Heart left ventricle (tissue), 16 donors: Measurements from ENCODE around the gene CDCA4. TPM values are rescaled to one million over a fixed set of nuclear protein-coding genes. Genes with fewer than 3 reads are reported as not detected.

Experiments
- ATAC-seq, 4 donors: fragments of 200-7000 bp; cut with Tn5 transposase; one replicate each; pipeline ENCODE4 v1.9.1; 2020 to 2022; ENCODE audit warnings: moderate library complexity in 4 of 4, mild to moderate bottlenecking in 3 of 4, moderate number of reproducible peaks in 1 of 4
- DNase-seq, 5 donors: peaks; one replicate each; pipeline ENCODE4 v3.0.0-alpha.2; 2020
- H3K27ac ChIP-seq, 12 donors: fragments of 200-600 bp; sonication (generic) in 4 of 12; one replicate each; pipeline versions ENCODE4 v1.5.0 to v1.8.0; 2016 to 2022; ENCODE audit warnings: mild to moderate bottlenecking in 2 of 12
- H3K27me3 ChIP-seq, 9 donors: fragments of 200-600 bp; sonication (generic) in 2 of 9; one replicate each; pipeline versions ENCODE4 v1.5.1 to v1.8.0; 2016 to 2022; ENCODE audit warnings: mild to moderate bottlenecking in 3 of 9
- H3K36me3 ChIP-seq, 9 donors: fragments of 200-600 bp; sonication (generic) in 2 of 9; one replicate each; pipeline versions ENCODE4 v1.5.0 to v1.8.0; 2018 to 2022; ENCODE audit warnings: mild to moderate bottlenecking in 2 of 9
- H3K4me1 ChIP-seq, 12 donors: fragments of 200-600 bp; sonication (generic) in 4 of 12; one replicate each; pipeline versions ENCODE4 v1.5.0 to v1.8.0; 2016 to 2022; ENCODE audit warnings: mild to moderate bottlenecking in 3 of 12
- H3K4me3 ChIP-seq, 12 donors: fragments of 200-600 bp; sonication (generic) in 4 of 12; one replicate each; pipeline versions ENCODE4 v1.5.0 to v1.8.0; 2017 to 2022; ENCODE audit warnings: mild to moderate bottlenecking in 9 of 12, moderate library complexity in 4 of 12
- H3K9me3 ChIP-seq, 12 donors: fragments of 200-600 bp; sonication (generic) in 4 of 12; one replicate each; pipeline versions ENCODE4 v1.5.0 to v1.8.0; 2016 to 2022; ENCODE audit warnings: mild to moderate bottlenecking in 1 of 12
- CTCF ChIP-seq, 12 donors: fragments of 200-600 bp; sonication (generic) in 4 of 12; IDR thresholded peaks; one replicate each; pipeline versions ENCODE4 v1.5.0 to v1.8.0; 2018 to 2022; ENCODE audit warnings: antibody characterized with exemption in 12 of 12, mild to moderate bottlenecking in 5 of 12
- POLR2A ChIP-seq, 2 donors: fragments of 450-650 bp; IDR thresholded peaks; one replicate each; pipeline ENCODE4 v1.6.1; 2017; ENCODE audit warnings: antibody characterized with exemption in 2 of 2, mild to moderate bottlenecking in 2 of 2, moderate library complexity in 2 of 2
- WGBS, 4 donors: extraction: QIAGEN DNeasy Blood & Tissue Kit in 2 of 4; methylation state at CpG; one replicate each; pipeline versions ENCODE4 v1.1.5 to v1.1.7; 2013 to 2018; 5-methylcytosine and 5-hydroxymethylcytosine counted together
- intact Hi-C, 10 donors: fragments of 100-400 bp; cut with DNase I; formaldehyde crosslinking; loops; one replicate each; pipeline versions ENCODE4 v1.11.1 to v1.14.2; 2022
- polyA plus RNA-seq, 2 donors: library from polyadenylated mRNA; stranded (reverse); fragments of 200-250 nt; gene quantifications; one replicate each; pipeline ENCODE4 v1.2.3, GENCODE V29; 2013
- total RNA-seq, 9 donors: library from RNA; depleted of rRNA in 2 of 9; stranded (reverse); fragments of >200 nt in 2 of 9; fragmentation: NEBNext Ultra II Directional in 3 of 9; extraction: Animal tissue kit (Norgen Biotek cat#: 25700) in 3 of 9; gene quantifications; one replicate each; pipeline versions ENCODE4 v1.1.0 to v1.2.4, GENCODE V29; 2016 to 2023
- donor health status: ischemic (EF 13 %, LVEDD 7.1; RV severe dilation, severe dysfunction).
- donor health status: healthy with polysubstance abuse.
- donor health status: DM: no; HTN: yes; CAD: no.
- donor health status: DM: no; HTN: no; CAD: no.
- donor health status: ischemic (EF 25% LVEDD 6.9; RV normal size, moderate dysfunction).
- donor health status: ischemic (EF 25% LVEDD 5.7; RV mildly dilated, moderate dysfunction).
- donor health status: healthy.
- donor health status: DM: yes; HTN: yes; CAD: no.
- donor health status: ischemic (EF 35%, LVEDD 5.7; RV mildly dilated, moderate dysfunction).
- donor health status: nonischemic (EF 11% LVEDD 7.7; RV severe dilation, severe dysfunction).
- donor health status: DM: yes; HTN: yes; CAD: no.
- donor health status: PGD.
- donor health status: ischemic (EF 29% LVEDD 5.4; RV normal size, mild dysfunction).
- donor health status: nonischemic (EF 23%, LVEDD 6.1; RV moderate dilation, normal function).

CDCA4 gene
- total and polyA plus RNA-seq, 11 donors = 1.4 to 6.0 (median 2.4) TPM

- H3K4me1 ChIP-seq = peaks cover 10 to 31% (median 26%) of the 10 kb centered on the region in 12 donors
- ATAC-seq (no peak), DNase-seq (no peak)
- H3K27me3 ChIP-seq = peaks cover 0 to 5% (median 0%) of the 10 kb centered on the region in 9 donors
- no peak for TF ChIP-seq CTCF (IDR thresholded peaks at IDR 0.05)
- peaks cover 0 to 46% (median 0%) of the 10 kb centered on the region in 9 donors for H3K36me3 ChIP-seq
- H3K9me3 ChIP-seq = no peaks in the 10 kb centered on the region
- 69 to 87% (median 74%) methylated on average over 22 of the region's 22 CpGs for WGBS, 4 donors
- no peak overlapping the region for H3K4me3 ChIP-seq
- no peak overlapping the region for H3K27ac ChIP-seq
- intact Hi-C loops = no loop called here
Observed at GRCh38 chr14:105056303-105056831, 35.5 kb upstream of the CDCA4 start.

DNA sequence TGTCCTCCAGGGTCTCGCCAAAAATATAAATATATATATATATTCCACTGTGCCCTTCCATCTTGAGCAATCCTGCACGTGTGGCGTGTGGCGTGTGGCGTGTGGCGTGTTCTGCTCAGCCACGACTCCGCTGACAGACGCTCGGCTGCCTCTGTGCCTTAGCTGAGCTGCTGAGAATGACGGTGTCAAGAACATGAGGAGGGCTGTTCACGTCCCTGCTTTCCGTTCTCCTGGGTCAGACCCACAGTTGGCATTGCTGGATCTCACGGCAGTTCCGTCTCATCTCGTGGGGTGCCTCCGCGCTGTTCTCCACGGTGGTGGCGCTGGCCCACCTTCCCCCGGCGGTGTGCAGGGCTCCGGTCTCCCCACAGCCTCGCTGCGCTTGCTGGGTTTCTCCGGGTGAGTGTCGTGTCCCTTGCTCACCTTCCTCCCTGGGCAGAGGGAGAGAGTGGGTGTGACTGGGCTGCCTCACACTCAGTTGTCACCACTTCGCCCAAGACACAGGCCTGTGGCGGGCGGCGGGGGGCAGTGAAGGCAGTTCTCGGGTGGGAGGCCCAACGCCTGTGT lies 34.9 kb upstream of the CDCA4 start:
- Histone ChIP-seq H3K27ac (no peak overlapping the region), H3K4me1 (peaks cover 7 to 25% (median 21%) of the 10 kb centered on the region in 12 donors), H3K4me3 (no peak overlapping the region), H3K27me3 (peaks cover 0 to 5% (median 0%) of the 10 kb centered on the region in 9 donors), H3K36me3 (peaks cover 0 to 52% (median 0%) of the 10 kb centered on the region in 9 donors), H3K9me3 (no peaks in the 10 kb centered on the region)
- WGBS, 4 donors = 72 to 78% (median 75%) methylated on average over 28 to 33 of the region's 33 CpGs
- ATAC-seq (no peak), DNase-seq (no peak)
- intact Hi-C loops = no loop called here
- TF ChIP-seq POLR2A (IDR thresholded peaks at IDR 0.05) (no peak), CTCF (IDR thresholded peaks at IDR 0.05) (no peak)

- 66 to 76% (median 72%) methylated on average over 15 of the region's 15 CpGs for WGBS, 4 donors
- Histone ChIP-seq H3K4me3 (no peak overlapping the region), H3K4me1 (peaks cover 2 to 21% (median 17%) of the 10 kb centered on the region in 12 donors), H3K9me3 (no peaks in the 10 kb centered on the region), H3K27me3 (peaks cover 0 to 5% (median 0%) of the 10 kb centered on the region in 9 donors), H3K27ac (no peak overlapping the region), H3K36me3 (peaks cover 0 to 56% (median 0%) of the 10 kb centered on the region in 9 donors)
- DNase-seq (no peak), ATAC-seq (no peak)
- intact Hi-C loops = no loop called here
- TF ChIP-seq CTCF (IDR thresholded peaks at IDR 0.05) = no peak
- TF ChIP-seq POLR2A (IDR thresholded peaks at IDR 0.05) = no peak
Observed at GRCh38 chr14:105055334-105055733, 34.5 kb upstream of the CDCA4 start.

DNA sequence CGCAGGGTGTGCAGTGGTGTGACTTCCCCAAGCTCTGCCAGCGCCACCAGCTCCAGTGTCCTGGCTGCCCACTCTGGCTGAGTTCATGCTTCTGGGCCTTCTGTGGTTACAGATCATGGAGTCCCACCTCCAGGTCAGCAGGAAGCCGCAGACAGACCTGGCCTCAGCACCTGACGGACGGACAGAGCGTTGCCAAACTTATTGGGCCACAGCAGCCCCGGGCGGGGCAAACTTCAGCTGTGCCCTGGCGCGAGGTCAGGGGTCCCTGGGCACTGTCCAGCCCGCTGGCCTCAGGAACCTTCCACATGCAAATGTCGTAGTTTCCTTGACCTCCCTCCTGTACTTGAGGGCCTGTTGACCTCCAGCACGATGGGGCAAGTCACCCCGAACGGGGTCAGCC lies 33.1 kb upstream of the CDCA4 start:
- H3K4me1 ChIP-seq = peaks cover 0 to 7% (median 5%) of the 10 kb centered on the region in 12 donors
- intact Hi-C loops = no loop called here
- H3K4me3 ChIP-seq = no peak overlapping the region
- peaks cover 0 to 5% (median 0%) of the 10 kb centered on the region in 9 donors for H3K27me3 ChIP-seq
- peak in 1 of 5 donors; percentile 13 for DNase-seq
- no peaks in the 10 kb centered on the region for H3K9me3 ChIP-seq
- 95% methylated on average over 13 to 15 of the region's 15 CpGs for WGBS, 4 donors
- ATAC-seq = no peak
- peaks cover 0 to 69% (median 0%) of the 10 kb centered on the region in 9 donors for H3K36me3 ChIP-seq
- TF ChIP-seq POLR2A (IDR thresholded peaks at IDR 0.05) = no peak
- TF ChIP-seq CTCF (IDR thresholded peaks at IDR 0.05) = no peak
- no peak overlapping the region for H3K27ac ChIP-seq
